WTC11 (cell line): Measurements from ENCODE around the gene AKAP6. TPM values are rescaled to one million over a fixed set of nuclear protein-coding genes. Genes with fewer than 3 reads are reported as not detected.

Source experiments
- ATAC-seq: fragments of 200-7000 bp; cut with Tn5 transposase; 2 replicates; pipeline ENCODE4 v1.10.0; 2021; ENCODE audit warnings: mild to moderate bottlenecking, moderate library complexity
- CTCF ChIA-PET: fragments of 300-600 bp; sonication (Branson Sonifier 250); formaldehyde crosslinking; loops from one replicate; lab custom pipeline; 2021; ENCODE audit warnings: antibody characterized with exemption; lab: Charles Lee
- POLR2A ChIA-PET: fragments of 350-600 bp; sonication (Branson Sonifier 250); formaldehyde crosslinking; loops from one replicate; lab custom pipeline; 2021; ENCODE audit warnings: antibody characterized with exemption; lab: Charles Lee
- DNase-seq: peaks from one replicate; pipeline ENCODE4 v3.0.0; 2021; ENCODE audit warnings: low spot score
- H3K27ac Mint-ChIP-seq: 2 replicates; pipeline ENCODE4 v1.8.0; 2021; ENCODE audit warnings: mixed read lengths
- H3K27me3 Mint-ChIP-seq: 2 replicates; pipeline ENCODE4 v1.8.0; 2021; ENCODE audit warnings: low read depth, mild to moderate bottlenecking, moderate library complexity, mixed read lengths
- H3K36me3 Mint-ChIP-seq: 2 replicates; pipeline ENCODE4 v1.8.0; 2021; ENCODE audit warnings: mixed read lengths
- H3K4me1 Mint-ChIP-seq: 2 replicates; pipeline ENCODE4 v1.8.0; 2022; ENCODE audit warnings: mixed read lengths
- H3K4me3 Mint-ChIP-seq: 2 replicates; pipeline ENCODE4 v1.8.0; 2021; ENCODE audit warnings: mild to moderate bottlenecking, moderate library complexity, mixed read lengths
- H3K9me3 Mint-ChIP-seq: 2 replicates; pipeline ENCODE4 v1.8.0; 2021; ENCODE audit warnings: mixed read lengths
- AR ChIP-seq: fragments of 250-450 bp; sonication (Bioruptor Pico); IDR thresholded peaks from 2 replicates; pipeline ENCODE4 v1.9.0; 2021; ENCODE audit warnings: mild to moderate bottlenecking
- CBFB ChIP-seq: sonication (generic); formaldehyde crosslinking; IDR thresholded peaks from 2 replicates; pipeline ENCODE4 v1.8.1; 2022; ENCODE audit warnings: mild to moderate bottlenecking, low read depth, missing genetic modification reagents
- ELF4 ChIP-seq: sonication (generic); formaldehyde crosslinking; IDR thresholded peaks from 2 replicates; pipeline ENCODE4 v1.8.1; 2022; ENCODE audit warnings: low read depth, mild to moderate bottlenecking, moderate library complexity, missing genetic modification reagents
- GTF2I ChIP-seq: fragments of 250-450 bp; sonication (Bioruptor Pico); conservative IDR thresholded peaks from 2 replicates; pipeline ENCODE4 v1.4.0; 2021; ENCODE audit warnings: mild to moderate bottlenecking
- ZNF121 ChIP-seq: sonication (generic); formaldehyde crosslinking; IDR thresholded peaks from 2 replicates; pipeline ENCODE4 v1.8.0; 2023; ENCODE audit warnings: missing genetic modification reagents
- ZNF263 ChIP-seq: sonication (generic); formaldehyde crosslinking; IDR thresholded peaks from 2 replicates; pipeline ENCODE4 v1.8.1; 2022; ENCODE audit warnings: low read depth, mild to moderate bottlenecking, moderate library complexity, missing genetic modification reagents
- ZNF423 ChIP-seq: fragments of 250-450 bp; sonication (Bioruptor Pico); IDR thresholded peaks from 2 replicates; pipeline ENCODE4 v2.1.2; 2022; ENCODE audit warnings: mild to moderate bottlenecking, moderate library complexity
- ZNF532 ChIP-seq: fragments of 250-450 bp; sonication (Bioruptor Pico); IDR thresholded peaks from 2 replicates; pipeline ENCODE4 v1.9.0; 2021; ENCODE audit warnings: mild to moderate bottlenecking, borderline replicate concordance
- total RNA-seq: library from RNA; stranded (reverse); gene quantifications from 3 replicates; pipeline ENCODE4 v1.2.3, GENCODE V29; 2021
- TF ChIP-seq, protein P1 (sequence below): fragments of 200-600 bp; IDR thresholded peaks from 2 replicates; pipeline ENCODE4 v1.8.0; 2022; ENCODE audit warnings: antibody characterized with exemption
- TF ChIP-seq, protein P2 (sequence below): sonication (generic); formaldehyde crosslinking; IDR thresholded peaks from 2 replicates; pipeline ENCODE4 v1.8.1; 2023; ENCODE audit warnings: mild to moderate bottlenecking, missing genetic modification reagents

AKAP6 gene
- total RNA-seq, 1 experiment from 2014 or later: 0.63 TPM

DNA sequence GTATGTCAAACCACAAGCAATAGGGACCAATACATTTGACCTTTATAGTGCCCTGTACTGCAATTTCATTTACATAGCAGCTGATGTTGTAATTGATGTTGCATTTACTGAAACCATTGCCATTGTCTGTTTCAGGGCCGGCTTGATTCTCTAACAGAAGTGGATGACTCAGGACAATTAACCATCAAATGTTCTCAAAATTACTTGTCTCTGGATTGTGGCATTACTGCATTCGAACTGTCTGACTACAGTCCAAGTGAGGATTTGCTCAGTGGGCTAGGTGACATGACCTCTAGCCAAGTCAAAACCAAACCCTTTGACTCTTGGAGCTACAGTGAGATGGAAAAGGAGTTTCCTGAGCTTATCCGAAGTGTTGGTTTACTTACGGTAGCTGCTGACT lies 216.0 kb downstream of the AKAP6 start (continued):
- TF ChIP-seq ZNF532 (CRISPR knock-in tag) (no peak), CBFB (CRISPR knock-in tag) (no peak)

DNA sequence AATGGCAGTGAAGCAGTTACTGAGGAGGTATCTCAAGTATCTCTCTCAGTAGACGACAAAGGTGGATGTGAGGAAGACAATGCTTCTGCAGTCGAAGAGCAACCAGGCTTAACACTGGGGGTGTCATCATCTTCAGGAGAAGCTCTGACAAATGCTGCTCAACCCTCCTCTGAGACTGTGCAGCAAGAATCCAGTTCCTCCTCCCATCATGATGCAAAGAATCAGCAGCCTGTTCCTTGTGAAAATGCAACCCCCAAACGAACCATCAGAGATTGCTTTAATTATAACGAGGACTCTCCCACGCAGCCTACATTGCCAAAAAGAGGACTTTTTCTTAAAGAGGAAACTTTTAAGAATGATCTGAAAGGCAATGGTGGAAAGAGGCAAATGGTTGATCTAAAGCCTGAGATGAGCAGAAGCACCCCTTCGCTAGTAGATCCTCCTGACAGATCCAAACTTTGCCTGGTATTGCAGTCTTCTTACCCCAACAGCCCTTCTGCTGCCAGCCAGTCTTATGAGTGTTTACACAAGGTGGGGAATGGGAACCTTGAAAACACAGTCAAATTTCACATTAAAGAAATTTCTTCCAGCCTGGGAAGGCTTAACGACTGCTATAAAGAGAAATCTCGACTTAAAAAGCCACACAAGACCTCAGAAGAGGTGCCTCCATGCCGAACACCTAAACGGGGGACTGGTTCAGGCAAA lies 216.6 kb downstream of the AKAP6 start:
- no peak overlapping the region for H3K27ac Mint-ChIP-seq
- H3K27me3 Mint-ChIP-seq: no peaks in the 10 kb centered on the region

More for the DNA sequence above, 216.6 kb downstream of the AKAP6 start:
- ATAC-seq: no peak
- DNase-seq: no peak
- no peaks in the 10 kb centered on the region for H3K4me1 Mint-ChIP-seq
- no peak overlapping the region for H3K4me3 Mint-ChIP-seq
- H3K36me3 Mint-ChIP-seq: no peaks in the 10 kb centered on the region
- CTCF ChIA-PET: no interaction called here
- POLR2A ChIA-PET: no interaction called here
- TF ChIP-seq ZNF263 (CRISPR knock-in tag) (no peak), ELF4 (CRISPR knock-in tag) (no peak), ZNF121 (no peak), ZNF423 (CRISPR knock-in tag) (no peak), GTF2I (CRISPR knock-in tag) (no peak), AR (CRISPR knock-in tag) (no peak)
- TF ChIP-seq, protein P1, sequence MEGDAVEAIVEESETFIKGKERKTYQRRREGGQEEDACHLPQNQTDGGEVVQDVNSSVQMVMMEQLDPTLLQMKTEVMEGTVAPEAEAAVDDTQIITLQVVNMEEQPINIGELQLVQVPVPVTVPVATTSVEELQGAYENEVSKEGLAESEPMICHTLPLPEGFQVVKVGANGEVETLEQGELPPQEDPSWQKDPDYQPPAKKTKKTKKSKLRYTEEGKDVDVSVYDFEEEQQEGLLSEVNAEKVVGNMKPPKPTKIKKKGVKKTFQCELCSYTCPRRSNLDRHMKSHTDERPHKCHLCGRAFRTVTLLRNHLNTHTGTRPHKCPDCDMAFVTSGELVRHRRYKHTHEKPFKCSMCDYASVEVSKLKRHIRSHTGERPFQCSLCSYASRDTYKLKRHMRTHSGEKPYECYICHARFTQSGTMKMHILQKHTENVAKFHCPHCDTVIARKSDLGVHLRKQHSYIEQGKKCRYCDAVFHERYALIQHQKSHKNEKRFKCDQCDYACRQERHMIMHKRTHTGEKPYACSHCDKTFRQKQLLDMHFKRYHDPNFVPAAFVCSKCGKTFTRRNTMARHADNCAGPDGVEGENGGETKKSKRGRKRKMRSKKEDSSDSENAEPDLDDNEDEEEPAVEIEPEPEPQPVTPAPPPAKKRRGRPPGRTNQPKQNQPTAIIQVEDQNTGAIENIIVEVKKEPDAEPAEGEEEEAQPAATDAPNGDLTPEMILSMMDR: no peak
- TF ChIP-seq, protein P2, sequence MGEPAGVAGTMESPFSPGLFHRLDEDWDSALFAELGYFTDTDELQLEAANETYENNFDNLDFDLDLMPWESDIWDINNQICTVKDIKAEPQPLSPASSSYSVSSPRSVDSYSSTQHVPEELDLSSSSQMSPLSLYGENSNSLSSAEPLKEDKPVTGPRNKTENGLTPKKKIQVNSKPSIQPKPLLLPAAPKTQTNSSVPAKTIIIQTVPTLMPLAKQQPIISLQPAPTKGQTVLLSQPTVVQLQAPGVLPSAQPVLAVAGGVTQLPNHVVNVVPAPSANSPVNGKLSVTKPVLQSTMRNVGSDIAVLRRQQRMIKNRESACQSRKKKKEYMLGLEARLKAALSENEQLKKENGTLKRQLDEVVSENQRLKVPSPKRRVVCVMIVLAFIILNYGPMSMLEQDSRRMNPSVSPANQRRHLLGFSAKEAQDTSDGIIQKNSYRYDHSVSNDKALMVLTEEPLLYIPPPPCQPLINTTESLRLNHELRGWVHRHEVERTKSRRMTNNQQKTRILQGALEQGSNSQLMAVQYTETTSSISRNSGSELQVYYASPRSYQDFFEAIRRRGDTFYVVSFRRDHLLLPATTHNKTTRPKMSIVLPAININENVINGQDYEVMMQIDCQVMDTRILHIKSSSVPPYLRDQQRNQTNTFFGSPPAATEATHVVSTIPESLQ (CRISPR knock-in tag): no peak
- no peaks in the 10 kb centered on the region for H3K9me3 Mint-ChIP-seq
